GM12874 (cell line): ENCODE measurements around the gene CACNA1E.

Experiments used
- TF ChIP-seq, protein P1 (sequence below): IDR thresholded peaks from 2 replicates; pipeline ENCODE4 v1.5.1; 2011; ENCODE audit warnings: low read depth, mild to moderate bottlenecking, control low read depth, low read length, moderate library complexity; ENCODE audit not compliant: insufficient read depth

CACNA1E gene

DNA sequence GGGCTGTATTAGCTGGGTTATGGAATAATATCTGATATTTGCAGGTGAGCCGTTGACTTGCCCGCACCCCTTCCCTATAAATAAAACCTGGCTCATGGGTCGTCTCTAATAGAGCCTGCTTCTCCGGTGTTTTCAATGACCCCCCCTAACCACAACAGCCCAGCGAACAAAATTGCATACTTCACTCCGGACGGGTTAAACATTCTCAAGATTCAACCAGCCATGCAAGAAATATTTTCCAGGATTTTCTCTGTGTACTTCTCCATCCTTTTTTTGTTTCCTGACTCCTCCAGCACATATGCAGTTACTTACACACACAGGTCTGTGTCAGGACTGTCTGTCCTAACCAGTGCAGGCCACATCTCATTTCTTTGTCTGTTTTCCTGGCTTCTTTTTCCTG, 310.5 kb downstream of the CACNA1E start:
- TF ChIP-seq, protein P1, sequence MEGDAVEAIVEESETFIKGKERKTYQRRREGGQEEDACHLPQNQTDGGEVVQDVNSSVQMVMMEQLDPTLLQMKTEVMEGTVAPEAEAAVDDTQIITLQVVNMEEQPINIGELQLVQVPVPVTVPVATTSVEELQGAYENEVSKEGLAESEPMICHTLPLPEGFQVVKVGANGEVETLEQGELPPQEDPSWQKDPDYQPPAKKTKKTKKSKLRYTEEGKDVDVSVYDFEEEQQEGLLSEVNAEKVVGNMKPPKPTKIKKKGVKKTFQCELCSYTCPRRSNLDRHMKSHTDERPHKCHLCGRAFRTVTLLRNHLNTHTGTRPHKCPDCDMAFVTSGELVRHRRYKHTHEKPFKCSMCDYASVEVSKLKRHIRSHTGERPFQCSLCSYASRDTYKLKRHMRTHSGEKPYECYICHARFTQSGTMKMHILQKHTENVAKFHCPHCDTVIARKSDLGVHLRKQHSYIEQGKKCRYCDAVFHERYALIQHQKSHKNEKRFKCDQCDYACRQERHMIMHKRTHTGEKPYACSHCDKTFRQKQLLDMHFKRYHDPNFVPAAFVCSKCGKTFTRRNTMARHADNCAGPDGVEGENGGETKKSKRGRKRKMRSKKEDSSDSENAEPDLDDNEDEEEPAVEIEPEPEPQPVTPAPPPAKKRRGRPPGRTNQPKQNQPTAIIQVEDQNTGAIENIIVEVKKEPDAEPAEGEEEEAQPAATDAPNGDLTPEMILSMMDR: no peak

DNA sequence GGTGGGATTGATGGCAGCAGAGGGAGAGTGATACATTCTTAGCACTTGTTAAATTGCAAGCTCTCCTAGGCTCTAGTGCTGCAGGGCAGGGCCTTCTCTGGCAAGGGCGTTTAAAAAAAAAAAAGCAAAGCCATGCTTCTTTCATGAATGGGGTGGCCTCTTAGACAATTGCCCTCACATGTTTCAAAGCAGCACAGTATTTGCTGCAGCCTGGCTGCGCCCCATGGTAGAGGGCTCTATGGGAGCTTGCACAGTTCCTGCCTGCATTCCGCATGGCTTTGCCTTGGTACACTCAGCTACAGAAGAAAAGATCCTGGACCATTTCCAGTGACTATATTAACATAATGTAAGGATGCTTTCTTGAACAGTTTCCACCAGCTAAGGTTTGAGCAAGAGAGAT, 311.0 kb downstream of the CACNA1E start:
- TF ChIP-seq, protein P1: no peak

DNA sequence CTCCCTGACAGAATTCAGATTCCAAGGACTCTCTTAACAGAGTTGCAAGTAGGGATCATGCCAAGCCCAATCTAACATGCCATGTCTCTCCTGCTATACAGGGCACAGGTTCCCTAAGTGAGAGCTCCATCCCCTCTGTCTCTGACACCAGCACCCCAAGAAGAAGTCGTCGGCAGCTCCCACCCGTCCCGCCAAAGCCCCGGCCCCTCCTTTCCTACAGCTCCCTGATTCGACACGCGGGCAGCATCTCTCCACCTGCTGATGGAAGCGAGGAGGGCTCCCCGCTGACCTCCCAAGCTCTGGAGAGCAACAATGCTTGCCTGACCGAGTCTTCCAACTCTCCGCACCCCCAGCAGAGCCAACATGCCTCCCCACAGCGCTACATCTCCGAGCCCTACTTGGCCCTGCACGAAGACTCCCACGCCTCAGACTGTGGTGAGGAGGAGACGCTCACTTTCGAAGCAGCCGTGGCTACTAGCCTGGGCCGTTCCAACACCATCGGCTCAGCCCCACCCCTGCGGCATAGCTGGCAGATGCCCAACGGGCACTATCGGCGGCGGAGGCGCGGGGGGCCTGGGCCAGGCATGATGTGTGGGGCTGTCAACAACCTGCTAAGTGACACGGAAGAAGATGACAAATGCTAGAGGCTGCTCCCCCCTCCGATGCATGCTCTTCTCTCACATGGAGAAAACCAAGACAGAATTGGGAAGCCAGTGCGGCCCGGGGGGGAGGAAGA, 315.0 kb downstream of the CACNA1E start:
- TF ChIP-seq, protein P1: no peak

DNA sequence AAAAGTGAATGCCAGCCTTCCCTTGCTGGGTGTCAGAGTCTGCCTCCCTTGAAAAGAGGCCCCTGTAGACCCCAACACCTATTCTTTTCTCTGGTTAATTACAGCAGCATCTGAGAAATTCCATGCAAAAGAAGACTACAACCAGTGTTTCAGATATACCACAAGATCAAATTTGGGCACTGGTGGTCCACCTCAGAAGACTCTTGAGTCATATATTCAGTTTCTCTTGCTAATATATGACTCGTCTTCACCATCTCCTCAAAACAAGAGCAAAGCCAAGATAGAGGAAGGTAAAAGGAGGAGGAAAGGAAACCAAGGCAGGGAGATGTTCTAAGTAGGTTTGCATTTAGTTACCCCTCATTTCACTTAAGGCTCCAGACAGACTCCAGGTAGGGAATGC, 318.3 kb downstream of the CACNA1E start:
- TF ChIP-seq, protein P1: no peak

DNA sequence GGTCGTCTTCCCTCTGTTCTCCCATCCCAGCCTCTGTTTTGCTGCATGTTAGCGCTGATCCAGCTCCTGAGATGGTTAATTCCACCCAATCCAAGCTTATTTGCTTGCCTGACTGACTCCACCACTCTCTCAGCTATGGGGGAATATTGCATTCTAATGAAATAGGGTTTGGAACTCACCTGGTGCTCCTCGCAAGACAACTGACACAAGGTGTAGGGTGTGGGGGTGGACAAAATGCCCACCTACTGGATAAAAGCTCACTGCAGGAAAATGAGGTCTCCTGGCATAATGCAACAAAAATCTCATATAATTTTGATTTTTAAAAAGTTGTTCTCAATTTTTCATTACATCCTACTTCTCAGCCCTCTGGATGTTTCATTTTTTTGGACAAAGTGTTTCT, 319.1 kb downstream of the CACNA1E start:
- TF ChIP-seq, protein P1: no peak

DNA sequence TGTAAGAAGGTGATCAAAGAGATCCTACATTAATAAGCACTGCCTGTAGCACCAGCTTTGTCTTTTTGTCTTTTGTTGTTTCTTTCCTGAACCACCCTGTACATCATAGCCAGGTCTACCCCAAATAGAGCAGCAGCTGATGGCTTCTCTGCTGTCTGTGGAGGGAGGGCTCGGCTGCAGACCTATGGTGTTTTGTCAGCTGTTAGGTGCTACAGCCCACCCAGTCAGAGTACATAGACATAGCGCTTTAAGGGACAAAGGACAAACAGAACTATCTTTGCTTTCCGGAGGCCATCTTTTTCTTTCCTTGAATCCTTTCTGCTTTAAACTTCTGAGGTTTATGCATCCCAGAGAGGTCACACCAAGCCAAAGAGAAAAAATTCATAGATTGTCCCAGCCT, 320.1 kb downstream of the CACNA1E start:
- TF ChIP-seq, protein P1: no peak

DNA sequence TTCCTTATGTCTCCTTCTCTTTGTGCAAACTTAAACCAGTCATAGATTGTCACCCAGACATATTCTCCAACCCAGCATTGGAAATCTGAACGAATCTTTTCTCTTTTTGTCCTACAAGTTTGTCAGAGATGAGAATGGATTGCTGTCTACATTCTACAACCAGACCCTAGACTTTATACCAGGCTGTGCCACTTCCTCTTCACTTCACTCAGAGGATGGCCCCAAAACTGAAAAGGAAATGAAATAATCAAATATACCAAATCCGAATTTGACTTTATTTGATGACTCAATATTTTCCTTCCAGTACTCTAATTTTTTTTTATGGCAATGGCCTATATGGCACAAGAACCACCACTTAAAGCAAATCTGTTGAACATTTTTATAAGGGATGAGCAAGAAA, 321.7 kb downstream of the CACNA1E start:
- TF ChIP-seq, protein P1: no peak

DNA sequence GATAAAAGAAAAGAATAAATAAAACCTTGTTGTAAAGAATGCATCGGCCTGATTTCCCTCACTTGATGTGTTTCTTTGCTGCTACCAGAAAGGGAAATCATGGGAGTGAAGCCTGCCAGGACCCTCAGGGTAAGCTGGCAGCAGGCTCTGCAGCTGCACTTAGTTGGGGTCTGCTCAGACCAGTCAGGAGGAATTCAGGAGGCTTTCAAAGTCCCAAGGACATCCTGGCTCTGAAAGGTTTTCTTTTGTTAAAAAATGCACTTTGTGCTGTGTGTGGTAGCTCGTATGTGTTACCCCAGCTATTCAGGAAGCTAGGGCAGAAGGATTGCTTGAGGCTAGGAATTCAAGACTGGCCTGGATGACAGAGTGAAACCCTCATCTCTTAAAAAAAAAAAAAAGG, 323.4 kb downstream of the CACNA1E start:
- TF ChIP-seq, protein P1: no peak
